A549 (cell line): ENCODE measurements around the gene MYO1E.

ENCODE experiments used
- CEBPB ChIP-seq, 2 experiments: fragments of >200 bp in 1 of 2; sonication (Bioruptor Twin) in 1 of 2; formaldehyde crosslinking in 1 of 2; IDR thresholded peaks; 2 replicates each; pipeline ENCODE4 v1.6.1; 2012 to 2016
- CTCF ChIP-seq: fragments of >200 bp; sonication (Bioruptor Twin); formaldehyde crosslinking; IDR thresholded peaks from 3 replicates; pipeline ENCODE4 v1.5.1; 2016
- EP300 ChIP-seq, 2 experiments: fragments of >200 bp; sonication (Bioruptor Twin); formaldehyde crosslinking; IDR thresholded peaks; 2 replicates in 1 of 2; 3 replicates in 1 of 2; pipeline ENCODE4 v1.6.1; 2016 to 2017
- HDAC2 ChIP-seq: fragments of 200-600 bp; sonication (generic); IDR thresholded peaks from 2 replicates; pipeline ENCODE4 v1.6.1; 2016

- TF ChIP-seq CTCF (no peak), HDAC2 (no peak), CEBPB (IDR thresholded peaks at IDR 0.05) (no peak), EP300 (IDR thresholded peaks at IDR 0.05) (no peak)
Measured at GRCh38 chr15:59401824-59402569, 29.3 kb upstream of the MYO1E start.
